Measurements from ENCODE around the gene GOLGA8K. TPM values are rescaled to one million over a fixed set of nuclear protein-coding genes. Genes with fewer than 3 reads are reported as not detected.
"Not testable (repeated sequence)": the region's sequence is repeated elsewhere in the genome, so short reads cannot be mapped to it uniquely, and the experiment has no call there.

Gene GOLGA8K, protein sequence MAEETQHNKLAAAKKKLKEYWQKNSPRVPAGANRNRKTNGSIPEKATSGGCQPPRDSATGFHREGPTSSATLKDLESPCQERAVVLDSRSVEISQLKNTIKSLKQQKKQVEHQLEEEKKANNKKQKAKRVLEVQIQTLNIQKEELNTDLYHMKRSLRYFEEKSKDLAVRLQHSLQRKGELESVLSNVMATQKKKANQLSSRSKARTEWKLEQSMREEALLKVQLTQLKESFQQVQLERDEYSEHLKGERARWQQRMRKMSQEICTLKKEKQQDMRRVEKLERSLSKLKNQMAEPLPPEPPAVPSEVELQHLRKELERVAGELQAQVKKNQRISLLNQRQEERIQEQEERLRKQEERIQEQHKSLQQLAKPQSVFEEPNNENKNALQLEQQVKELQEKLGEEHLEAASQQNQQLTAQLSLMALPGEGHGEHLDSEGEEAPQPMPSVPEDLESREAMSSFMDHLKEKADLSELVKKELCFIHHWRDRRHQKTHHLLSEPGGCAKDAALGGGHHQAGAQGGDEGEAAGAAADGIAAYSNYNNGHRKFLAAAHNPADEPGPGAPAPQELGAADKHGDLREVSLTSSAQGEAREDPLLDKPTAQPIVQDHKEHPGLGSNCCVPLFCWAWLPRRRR
- 0.91 TPM in 1 of 2 replicates, not detected in the other for total RNA-seq (2014; rRNA removed; shearing (Covaris generic))

DNA sequence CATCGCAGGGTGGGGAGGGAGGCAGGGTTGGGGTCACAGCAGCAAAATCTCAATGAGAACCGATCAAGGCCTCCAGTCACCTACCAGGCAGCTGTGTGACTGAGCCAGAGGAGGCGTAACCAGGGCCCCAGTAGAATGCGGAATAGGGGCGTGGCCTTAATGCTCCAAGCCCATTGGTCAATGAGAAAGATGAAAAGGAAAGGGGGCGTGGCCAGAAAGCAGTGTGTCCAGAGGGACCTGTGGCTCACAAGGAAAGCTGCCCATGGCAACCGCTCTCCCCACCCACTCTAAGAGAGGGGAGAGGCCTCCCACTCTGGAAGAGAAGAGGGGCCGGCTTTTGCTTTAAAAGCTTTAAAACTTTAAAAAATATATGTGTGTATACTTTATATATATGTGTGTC lies at the start of gene GOLGA8K:
GOLGA8K (minus strand) TSS at position 101 of the 400 bp plus-strand sequence; CDS start at position 3, 98 bp downstream.
- not testable (repeated sequence) for DNase-seq (ENCODE audit: low spot score)

DNA sequence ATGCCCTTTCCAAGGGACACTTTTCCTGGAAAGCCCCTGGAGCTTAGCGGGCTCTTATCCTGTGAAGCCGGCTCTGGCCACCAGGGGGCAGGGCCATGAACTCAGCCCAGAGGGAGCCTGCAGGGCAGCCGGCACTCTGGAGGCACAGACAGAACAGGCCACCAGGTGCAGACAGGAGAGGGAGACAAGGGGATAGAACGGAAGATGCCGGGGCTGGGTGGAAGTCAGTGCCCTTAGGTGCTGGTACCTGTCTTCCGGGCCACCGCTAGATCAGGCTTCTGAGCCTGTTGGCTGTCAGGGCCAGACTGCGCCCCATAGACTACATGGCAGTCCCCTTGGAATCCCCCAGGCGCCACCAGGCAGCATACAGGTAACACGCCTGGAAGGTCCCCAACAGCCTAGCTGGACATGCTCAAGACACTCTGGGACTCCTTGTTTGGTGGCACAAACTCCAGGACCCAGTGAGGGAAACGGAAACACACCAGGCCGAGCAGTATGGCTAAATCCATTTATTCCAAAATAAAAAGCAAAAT lies 37.4 kb upstream of the GOLGA8K start:
- not testable (repeated sequence) for DNase-seq (ENCODE audit: low spot score)

DNA sequence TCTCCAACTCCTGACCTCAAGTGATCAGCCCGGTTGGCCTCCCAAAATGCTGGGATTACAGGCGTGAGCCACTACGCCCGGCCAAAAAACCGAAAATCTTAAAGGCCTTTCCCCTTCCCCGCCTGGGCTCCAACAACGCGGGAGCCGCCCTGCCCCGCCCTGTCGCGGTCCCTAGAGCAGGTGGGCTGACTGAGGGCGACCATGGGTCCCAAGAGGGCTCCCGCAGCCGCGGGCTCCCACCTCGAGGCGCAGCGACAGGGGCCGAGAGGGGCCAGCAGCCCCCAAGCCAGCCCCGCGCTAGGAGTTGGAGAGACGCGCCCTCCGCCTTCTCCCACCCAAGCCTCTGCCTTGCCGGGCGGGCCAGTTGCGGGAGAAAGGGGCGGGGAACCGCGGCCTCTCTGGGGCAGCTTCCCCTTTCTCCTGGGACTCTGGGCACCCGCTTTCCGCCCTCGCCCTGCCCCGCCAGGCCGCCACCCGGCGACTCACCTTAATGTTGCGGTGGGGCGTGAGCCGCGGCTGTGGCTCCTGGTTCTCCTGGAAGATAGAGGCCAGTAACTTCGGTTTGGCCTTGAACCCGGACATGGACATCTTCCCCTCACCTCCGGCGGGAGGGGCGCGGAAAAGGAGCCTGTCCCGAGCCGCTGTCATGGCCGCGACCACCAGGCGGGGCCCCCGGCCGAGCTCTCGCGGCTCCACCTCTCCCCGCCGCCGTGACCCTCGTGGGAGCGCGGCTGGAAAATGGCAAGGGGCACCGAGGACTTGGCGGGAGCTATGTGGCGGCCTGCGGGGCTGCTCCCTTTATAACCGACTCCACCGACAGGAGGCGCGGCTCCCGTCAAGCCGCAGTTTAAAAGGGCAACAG lies 31.2 kb upstream of the GOLGA8K start:
- DNase-seq (ENCODE audit: low spot score), result not testable (repeated sequence)

DNA sequence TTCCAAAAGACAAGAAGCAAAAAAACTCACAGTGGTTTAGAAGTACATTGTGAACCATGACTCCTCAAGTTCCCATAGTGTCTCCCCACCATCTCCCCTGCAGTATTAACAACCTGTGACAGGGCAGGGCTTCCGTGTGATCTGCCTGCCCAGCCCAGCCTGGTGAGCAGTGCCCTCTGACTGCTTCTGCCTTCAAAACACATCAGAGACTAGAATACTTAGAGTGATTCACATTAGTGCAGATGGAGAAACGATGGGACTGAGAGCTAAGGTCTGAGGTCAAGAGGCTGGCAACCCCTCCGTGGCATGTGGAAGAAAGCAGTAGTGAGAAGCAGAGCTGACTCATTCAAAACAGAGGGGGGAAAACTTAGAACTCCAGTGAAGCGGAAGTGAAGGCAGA lies 24.5 kb upstream of the GOLGA8K start:
- DNase-seq (ENCODE audit: low spot score), result not testable (repeated sequence)

DNA sequence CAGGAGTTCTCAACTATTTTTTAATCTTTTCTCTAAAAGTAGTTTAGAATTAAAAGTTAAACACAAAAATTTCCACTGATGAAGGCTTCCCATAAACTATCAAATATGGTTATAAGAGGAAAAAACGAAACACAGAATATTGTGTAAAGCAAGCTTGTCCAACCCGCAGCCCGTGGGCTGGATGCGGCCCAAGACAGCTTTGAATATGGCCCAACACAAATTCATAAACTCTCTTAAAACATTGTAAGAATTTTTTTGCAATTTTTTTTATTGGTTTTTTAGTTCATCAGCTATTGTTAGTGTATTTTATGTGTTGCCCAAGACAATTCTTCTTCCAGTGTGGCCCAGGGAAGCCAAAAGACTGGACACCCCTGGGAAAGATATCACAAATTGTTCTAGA lies 23.4 kb upstream of the GOLGA8K start:
- DNase-seq (ENCODE audit: low spot score), result not testable (repeated sequence)

DNA sequence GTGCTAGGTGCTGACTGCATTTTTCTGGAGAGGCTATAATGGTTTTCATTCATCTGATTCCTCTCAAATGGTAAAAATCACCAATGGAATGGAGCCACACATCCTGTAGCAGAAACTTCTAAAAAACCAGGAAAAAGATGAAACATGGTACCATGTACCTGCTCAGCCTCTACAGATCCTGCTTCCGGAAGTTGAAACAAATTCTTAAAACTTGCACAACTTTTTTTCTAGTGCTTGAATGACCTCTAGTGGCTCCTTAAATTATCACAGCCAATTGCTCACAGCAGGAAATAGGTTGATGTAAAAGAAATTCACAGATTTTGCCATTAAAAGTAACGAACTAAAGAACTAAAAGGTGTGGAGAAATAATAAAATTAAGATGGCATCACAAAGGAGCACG lies 4.8 kb upstream of the GOLGA8K start:
- not testable (repeated sequence) for DNase-seq (ENCODE audit: low spot score)

DNA sequence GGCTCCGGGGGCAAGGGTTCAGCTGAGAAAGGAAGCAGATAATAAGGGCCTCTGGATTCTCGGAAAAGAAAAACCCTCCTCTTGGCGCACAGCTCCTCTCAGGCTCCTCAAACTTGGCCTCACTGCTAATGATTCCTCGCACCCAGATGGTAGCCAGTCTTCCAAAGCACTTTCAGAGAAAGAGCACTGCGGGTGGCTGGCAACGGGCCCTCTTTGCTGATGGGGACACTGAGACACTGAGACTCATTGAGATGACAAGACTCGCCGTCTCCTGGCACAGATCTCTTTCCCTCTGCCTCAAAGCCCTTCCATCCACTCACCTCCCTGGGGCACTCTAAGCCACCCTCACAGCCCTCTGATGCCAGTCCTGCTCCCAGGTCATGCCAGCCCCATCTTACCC lies 6.6 kb downstream of the GOLGA8K start:
- DNase-seq (ENCODE audit: low spot score), result not testable (repeated sequence)

DNA sequence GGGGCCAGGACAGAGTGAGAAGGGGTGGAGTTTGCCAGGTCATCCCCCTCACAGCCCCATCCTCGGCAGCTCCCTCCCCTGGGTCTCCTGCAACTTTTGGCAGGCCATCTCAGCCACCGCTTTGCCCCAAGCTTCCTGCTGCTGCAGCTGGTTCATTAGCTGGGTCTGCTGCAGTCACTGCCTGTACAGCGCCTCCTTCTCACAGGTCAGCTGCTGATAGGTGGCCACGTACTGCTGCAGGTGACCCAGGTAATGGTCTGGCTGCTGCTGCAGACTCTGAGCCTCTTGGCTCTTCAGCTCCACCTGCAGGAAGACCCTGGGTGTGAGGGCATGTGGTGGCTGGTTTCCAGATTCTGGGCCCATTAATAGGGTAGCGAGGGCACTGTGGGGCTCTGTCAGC lies 8.3 kb downstream of the GOLGA8K start:
- not testable (repeated sequence) for DNase-seq (ENCODE audit: low spot score)

DNA sequence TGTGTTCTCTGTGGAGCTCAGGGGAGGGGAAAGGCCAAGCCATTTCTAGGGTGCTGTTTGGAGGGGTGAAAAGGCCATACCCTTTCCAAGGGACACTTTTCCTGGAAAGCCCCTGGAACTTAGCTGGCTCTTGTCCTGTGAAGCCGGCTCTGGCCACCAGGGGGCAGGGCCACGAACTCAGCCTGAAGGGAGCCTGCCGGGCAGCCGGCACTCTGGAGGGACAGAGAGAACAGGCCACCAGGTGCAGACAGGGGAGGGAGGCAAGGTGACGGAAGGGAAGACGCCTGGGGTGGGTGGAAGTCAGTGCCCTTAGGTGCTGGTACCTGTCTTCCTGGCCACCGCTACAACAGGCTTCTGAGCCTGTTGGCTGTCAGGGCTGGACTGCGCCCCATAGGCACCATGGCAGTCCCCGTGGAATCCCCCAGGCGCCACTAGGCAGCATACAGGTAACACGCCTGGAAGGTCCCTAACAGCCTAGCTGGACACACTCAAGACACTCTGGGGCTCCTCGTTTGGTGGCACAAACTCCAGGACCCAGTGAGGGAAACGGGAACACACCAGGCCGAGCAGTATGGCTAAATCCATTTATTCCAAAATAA lies 14.9 kb downstream of the GOLGA8K start:
- not testable (repeated sequence) for DNase-seq (ENCODE audit: low spot score)

DNA sequence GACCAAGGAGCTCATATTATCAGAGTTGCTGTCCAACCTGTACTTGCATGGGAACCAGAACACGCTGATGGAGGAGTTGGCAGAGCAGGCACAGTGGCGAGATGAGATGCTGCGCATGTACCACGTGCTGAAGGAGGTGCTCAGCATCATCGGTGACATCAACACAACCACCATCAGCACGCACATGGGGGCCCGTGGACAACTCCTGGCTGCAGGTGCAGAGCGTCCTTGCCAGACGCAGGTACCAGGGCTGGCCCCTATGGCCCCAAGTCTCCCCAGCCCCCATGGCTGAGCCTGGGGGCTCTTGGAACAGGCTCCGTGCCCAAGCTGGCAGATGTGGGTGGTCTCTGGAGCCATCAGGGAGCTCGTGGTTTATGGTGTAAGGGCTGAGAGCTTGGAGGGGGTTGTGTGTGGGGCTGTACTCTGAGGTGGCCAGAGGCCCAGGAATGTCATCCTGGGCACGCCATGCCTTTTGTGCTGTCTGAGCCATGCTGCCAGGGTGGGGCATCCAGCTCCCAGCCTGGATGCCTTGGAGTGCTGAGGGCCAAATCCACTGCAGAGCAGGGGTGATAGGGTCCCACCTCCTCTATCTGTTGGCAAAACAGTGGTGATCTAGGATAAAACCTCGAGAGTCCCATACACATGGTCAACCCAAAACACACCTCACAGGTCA lies 17.1 kb downstream of the GOLGA8K start:
- DNase-seq (ENCODE audit: low spot score), result not testable (repeated sequence)

DNA sequence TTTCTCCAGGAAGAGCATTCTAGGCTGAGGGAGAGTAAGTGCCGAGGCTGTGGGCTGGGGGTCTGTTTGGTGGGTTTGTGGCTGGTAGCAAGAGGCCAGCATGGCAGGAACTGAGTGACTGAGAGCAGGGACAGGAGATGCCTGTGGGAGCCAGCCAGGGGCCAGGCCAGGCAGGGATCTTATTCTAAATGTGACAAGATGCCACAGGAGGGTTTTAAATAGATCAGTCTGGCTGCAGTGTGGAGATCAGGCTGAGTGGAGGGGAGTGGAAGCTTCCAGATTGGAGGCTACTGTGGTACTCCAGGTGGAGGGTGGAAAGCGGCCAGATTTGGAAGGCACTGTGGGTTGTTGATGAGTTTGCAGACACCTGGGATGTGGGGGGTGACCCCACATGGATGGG lies 28.9 kb downstream of the GOLGA8K start:
- DNase-seq (ENCODE audit: low spot score), result not testable (repeated sequence)

DNA sequence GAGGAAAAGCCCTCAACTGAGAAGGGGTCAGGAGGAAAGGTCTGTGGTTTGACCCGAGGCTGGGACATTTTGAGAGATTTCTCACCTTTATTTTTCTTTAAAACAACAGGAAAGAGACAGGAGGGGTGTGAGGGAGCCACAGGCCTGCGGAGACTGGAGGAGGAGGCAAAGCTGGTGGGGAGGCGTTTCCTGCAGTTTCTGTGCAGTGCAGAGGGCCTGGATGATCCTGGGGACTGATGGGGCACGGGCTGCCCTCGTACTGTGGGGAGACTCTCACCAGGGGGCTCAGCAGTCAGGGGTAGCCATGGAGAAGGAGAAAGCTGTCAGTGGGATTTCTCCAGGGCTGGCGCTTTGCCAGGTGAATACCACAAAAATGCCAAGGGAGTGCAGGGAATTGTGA lies 29.4 kb downstream of the GOLGA8K start:
- not testable (repeated sequence) for DNase-seq (ENCODE audit: low spot score)

DNA sequence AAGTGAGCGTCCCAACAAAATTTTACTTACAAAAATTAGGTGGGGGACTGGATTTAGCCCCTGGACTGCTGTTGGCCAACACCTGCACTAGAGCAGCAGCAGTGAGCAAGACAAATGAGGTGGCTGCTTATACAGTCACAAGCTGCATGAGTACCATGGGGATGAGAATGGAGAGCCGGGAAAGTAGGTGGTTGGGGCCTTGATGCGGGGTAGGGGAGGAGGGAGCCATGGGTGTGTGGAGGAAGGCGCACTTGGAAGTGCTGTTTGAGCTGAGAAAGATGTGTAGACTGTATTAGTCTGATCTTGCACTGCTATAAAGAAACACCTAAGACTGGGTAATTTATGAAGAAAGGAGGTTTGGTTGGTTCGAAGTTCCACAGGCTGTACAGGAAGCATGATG lies 31.0 kb downstream of the GOLGA8K start:
- not testable (repeated sequence) for DNase-seq (ENCODE audit: low spot score)

DNA sequence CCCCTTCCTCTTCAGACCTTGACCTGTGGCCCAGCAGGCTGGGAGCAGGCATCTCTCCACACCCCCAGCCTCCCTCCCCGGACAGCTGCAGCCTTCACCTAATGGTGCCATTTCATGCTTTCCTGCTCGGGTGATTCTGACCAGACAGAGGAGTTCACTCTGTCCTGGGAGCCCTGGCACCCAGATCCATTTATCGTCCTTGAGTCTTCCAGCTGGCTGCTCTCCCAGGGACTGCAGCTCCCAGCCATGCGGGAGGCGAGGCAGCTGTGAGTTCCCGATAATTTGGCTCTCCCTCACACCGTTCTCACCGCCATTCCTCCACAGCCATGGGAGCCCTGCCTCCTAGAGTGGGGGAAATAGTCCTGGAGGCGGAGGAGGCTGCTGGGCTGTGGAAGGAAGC lies 32.6 kb downstream of the GOLGA8K start:
- not testable (repeated sequence) for DNase-seq (ENCODE audit: low spot score)

DNA sequence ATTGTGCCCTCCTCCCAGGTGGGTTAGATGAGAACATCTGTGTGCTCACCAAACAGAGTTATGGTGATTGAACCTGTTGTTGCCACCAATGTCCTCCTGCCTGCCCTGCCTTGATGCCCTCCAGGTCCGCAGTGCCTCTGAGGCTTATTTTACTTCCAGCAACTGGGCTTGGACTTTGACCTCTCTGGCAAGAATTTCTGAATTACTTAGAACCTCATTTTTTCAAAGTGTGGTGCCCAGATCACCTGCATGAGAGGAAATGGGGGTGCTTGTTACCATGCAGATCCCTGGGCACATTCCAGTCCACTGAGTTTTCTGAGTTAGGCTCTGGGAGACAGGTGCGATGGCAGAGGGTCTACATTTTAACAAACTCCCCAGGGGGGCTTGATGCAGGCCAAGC lies 33.0 kb downstream of the GOLGA8K start:
- DNase-seq (ENCODE audit: low spot score), result not testable (repeated sequence)

DNA sequence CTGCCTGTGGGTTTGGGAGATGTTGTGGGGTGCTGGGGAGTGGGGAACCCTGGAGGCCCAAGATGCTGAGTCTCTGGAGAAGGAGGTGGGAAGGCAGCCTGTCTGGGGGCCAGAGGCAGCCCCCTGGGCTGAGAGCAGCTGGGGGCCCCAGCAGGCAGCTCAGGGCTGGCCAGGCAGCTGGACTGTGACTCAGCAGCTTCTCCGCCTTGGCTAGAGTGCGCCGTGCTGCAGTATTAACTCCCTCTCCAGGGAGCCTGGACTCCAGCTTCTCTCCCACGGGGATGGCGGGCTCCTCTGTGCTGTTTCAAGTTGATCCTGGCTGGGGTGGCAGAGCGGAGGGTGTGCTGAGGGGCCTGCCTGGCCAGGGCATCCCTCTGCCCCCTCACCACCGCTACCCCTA lies 36.6 kb downstream of the GOLGA8K start:
- not testable (repeated sequence) for DNase-seq (ENCODE audit: low spot score)

DNA sequence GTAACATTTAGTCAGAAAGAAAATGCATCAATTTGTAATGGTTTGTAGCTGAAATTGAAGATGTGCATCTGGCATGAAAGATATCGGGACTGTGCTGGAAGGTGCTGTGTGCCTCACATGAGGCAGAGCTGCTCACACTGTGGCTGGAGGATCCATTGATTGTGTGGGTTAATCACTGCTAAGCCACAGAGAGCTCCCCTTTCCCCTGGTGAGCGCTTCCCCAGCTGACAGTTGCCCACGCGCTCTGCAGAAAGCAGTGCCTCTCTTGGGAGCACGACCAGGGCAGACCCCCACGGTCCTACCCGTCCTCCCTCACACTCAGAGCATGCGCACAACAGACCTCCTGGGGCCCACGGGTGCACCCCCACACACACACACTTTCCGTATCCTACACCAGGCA lies 37.1 kb downstream of the GOLGA8K start:
- DNase-seq (ENCODE audit: low spot score), result not testable (repeated sequence)

DNA sequence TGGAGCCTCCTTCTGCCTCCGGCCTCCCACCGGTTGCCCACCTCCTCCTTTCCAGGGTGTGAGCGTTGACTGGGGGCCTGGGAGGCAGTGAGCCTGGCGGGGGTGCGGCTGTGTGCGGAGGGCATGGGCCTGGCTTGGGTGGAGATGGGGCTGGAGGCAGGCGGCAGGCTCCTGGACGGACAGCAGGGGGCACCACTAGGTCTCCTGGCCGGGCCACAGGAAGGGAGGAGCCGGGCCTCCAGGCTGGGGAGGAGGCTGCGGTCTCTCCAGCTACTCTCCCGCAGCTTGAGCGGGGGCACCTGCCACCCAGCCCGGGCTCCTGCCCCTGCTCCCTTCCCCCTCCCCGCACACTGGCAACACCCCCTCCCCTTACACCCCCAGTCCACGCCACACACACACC lies 38.1 kb downstream of the GOLGA8K start:
- DNase-seq (ENCODE audit: low spot score), result not testable (repeated sequence)

DNA sequence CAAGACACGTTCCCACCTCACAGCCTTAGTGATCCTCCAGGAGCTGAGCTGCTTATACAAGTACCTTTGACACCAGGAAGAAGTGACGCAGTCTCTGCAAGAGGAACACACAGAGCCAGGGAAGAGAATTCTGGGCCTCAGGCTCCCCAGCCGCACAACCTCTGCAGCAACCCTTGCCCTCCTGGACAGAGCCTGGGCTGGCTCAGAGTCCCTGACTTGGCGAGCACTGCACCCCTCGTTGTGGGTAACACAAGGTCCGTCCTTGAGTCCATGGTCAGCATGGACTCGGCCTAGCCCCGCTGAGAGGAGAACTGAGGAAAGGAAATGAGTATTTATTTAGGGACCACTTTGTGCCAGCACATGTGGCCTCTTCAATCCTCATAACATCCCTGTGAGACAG lies 39.6 kb downstream of the GOLGA8K start:
- DNase-seq (ENCODE audit: low spot score), result not testable (repeated sequence)

DNA sequence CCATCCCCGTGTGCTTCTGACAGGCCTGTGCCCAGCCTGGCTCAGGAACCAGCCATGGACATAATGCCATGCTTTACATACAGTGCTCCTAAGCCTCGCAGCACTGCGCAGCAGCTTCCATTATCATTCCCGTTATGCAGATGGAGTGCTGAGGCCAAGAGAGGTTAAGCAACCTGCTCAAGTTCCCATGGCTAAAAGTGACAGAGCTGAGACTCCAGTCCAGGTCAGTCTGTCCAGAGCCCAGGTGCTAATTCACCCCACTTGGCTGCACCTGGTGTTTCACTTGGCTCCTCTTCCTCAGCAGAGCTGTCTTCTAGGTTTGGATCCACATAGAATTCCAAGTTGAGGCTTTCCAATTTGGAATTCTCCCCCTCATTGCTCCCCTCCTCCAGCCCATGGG lies 41.4 kb downstream of the GOLGA8K start:
- DNase-seq (ENCODE audit: low spot score), result not testable (repeated sequence)

DNA sequence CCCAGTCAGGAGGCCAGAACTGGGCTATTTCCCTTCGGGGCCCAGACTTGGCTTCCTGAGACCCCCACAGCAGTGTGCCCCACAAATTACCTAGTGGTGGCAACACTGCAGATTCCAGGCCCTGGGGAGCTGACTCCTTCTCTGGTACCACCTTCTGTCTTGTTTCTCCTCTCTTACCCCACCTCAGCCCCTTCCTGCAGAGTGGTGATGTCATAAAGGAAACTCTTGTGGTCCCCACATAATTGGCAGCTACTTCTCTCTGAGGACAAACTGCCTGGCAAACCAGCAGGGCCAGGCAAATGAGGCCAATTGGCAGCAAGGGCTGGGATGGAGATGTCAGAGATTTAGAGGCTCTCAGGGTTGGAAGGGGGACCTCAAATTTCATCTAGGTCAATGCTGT lies 44.6 kb downstream of the GOLGA8K start:
- DNase-seq (ENCODE audit: low spot score), result not testable (repeated sequence)
